Tibial nerve (tissue), 4 donors: ENCODE measurements around the gene VASH1.

ENCODE experiments used
- EP300 ChIP-seq, 2 donors: sonication (generic); formaldehyde crosslinking; IDR thresholded peaks; one replicate each; pipeline ENCODE4 v1.6.1; 2017; ENCODE audit warnings: antibody characterized with exemption in 2 of 2, mild to moderate bottlenecking in 1 of 2
- POLR2A ChIP-seq, 2 donors: fragments of 450-650 bp; IDR thresholded peaks; one replicate each; pipeline ENCODE4 v1.6.1; 2017; ENCODE audit warnings: antibody characterized with exemption in 2 of 2, mild to moderate bottlenecking in 2 of 2, moderate library complexity in 2 of 2
- TF ChIP-seq, protein P1 (sequence below), 5 experiments: fragments of 200-600 bp in 3 of 5; fragments of 450-650 bp in 2 of 5; sonication (generic) in 3 of 5; IDR thresholded peaks; one replicate each; pipeline ENCODE4 v1.5.1; 2016 to 2019; ENCODE audit warnings: antibody characterized with exemption in 5 of 5, mild to moderate bottlenecking in 3 of 5, moderate library complexity in 2 of 5

DNA sequence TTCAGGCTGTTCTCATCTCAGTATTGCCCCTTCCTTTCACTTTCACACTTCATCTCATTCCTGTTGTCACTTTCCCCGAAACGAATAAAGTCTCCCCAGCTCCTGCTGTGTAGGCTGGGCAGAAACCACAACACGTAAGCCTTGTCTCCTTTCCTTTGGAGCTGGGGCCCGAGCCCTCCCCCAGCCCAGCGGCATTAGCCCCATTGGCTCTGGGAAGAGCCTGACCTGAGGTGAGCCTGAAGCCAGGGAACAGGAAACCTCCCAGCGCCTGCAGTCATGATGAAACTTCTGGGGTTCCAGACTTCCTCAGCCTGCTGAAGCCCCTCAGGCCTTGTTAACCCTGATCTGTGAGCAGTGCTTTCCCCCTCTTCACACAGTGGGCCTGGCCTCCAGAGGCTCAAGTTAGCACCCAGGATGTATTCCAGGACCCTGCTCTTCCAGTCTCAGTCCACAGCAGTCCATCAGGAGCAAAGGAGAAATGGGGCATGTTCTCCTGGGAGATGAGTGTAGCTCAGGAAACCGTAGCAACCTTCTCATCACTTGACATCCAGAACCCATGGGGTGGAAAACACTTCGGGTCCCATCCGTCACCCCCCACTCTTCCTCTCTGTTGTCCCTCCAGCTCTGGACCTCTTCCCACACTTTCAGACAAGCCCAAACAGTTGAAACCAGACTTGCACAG is 21.8 kb downstream of the VASH1 start:
- TF ChIP-seq, protein P1, sequence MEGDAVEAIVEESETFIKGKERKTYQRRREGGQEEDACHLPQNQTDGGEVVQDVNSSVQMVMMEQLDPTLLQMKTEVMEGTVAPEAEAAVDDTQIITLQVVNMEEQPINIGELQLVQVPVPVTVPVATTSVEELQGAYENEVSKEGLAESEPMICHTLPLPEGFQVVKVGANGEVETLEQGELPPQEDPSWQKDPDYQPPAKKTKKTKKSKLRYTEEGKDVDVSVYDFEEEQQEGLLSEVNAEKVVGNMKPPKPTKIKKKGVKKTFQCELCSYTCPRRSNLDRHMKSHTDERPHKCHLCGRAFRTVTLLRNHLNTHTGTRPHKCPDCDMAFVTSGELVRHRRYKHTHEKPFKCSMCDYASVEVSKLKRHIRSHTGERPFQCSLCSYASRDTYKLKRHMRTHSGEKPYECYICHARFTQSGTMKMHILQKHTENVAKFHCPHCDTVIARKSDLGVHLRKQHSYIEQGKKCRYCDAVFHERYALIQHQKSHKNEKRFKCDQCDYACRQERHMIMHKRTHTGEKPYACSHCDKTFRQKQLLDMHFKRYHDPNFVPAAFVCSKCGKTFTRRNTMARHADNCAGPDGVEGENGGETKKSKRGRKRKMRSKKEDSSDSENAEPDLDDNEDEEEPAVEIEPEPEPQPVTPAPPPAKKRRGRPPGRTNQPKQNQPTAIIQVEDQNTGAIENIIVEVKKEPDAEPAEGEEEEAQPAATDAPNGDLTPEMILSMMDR (IDR thresholded peaks at IDR 0.05), result no peak
- no peak for TF ChIP-seq POLR2A (IDR thresholded peaks at IDR 0.05)
- TF ChIP-seq EP300 (IDR thresholded peaks at IDR 0.05), result no peak
